Endothelial cell of umbilical vein (primary cell): ENCODE data around the gene CAMTA1.

Experiments
- JUN ChIP-seq: IDR thresholded peaks from 2 replicates; pipeline ENCODE4 v1.6.1; 2011; ENCODE audit warnings: borderline replicate concordance, low read depth; ENCODE audit not compliant: insufficient read length, insufficient read depth
- POLR2A ChIP-seq: IDR thresholded peaks from 2 replicates; pipeline ENCODE4 v1.6.1; 2012; ENCODE audit warnings: low read depth, mild to moderate bottlenecking, control low read depth, low read length
- POLR2AphosphoS5 ChIP-seq: IDR thresholded peaks from 2 replicates; pipeline ENCODE4 v1.6.1; 2012; ENCODE audit warnings: low read depth, mild to moderate bottlenecking, control low read depth, low read length, moderate library complexity; ENCODE audit not compliant: insufficient read depth
- TF ChIP-seq, protein P1 (sequence below), 2 donors: IDR thresholded peaks; 1 replicate in 1 of 2; 2 replicates in 1 of 2; pipeline ENCODE4 v1.5.1; 2011; ENCODE audit warnings: low read length in 2 of 2, mild to moderate bottlenecking in 2 of 2, moderate library complexity in 2 of 2, control low read depth in 1 of 2, inconsistent platforms in 1 of 2, low read depth in 1 of 2; ENCODE audit not compliant: insufficient read depth in 1 of 2; ENCODE audit errors: extremely low read depth in 1 of 2
- TF ChIP-seq, protein P2 (sequence below): IDR thresholded peaks from 2 replicates; pipeline ENCODE4 v1.6.1; 2011; ENCODE audit not compliant: insufficient read depth, insufficient read length

GRCh38 chr1:7781923-7782495 lies 996.8 kb downstream of the CAMTA1 start:
- TF ChIP-seq POLR2A (no peak), POLR2AphosphoS5 (no peak), JUN (no peak)
- TF ChIP-seq, protein P1, sequence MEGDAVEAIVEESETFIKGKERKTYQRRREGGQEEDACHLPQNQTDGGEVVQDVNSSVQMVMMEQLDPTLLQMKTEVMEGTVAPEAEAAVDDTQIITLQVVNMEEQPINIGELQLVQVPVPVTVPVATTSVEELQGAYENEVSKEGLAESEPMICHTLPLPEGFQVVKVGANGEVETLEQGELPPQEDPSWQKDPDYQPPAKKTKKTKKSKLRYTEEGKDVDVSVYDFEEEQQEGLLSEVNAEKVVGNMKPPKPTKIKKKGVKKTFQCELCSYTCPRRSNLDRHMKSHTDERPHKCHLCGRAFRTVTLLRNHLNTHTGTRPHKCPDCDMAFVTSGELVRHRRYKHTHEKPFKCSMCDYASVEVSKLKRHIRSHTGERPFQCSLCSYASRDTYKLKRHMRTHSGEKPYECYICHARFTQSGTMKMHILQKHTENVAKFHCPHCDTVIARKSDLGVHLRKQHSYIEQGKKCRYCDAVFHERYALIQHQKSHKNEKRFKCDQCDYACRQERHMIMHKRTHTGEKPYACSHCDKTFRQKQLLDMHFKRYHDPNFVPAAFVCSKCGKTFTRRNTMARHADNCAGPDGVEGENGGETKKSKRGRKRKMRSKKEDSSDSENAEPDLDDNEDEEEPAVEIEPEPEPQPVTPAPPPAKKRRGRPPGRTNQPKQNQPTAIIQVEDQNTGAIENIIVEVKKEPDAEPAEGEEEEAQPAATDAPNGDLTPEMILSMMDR (IDR thresholded peaks at IDR 0.05; ENCODE audit: extremely low read depth in 1 of 2, insufficient read depth in 1 of 2, low read depth in 1 of 2, low read length in 2 of 2): no peak
- TF ChIP-seq, protein P2, sequence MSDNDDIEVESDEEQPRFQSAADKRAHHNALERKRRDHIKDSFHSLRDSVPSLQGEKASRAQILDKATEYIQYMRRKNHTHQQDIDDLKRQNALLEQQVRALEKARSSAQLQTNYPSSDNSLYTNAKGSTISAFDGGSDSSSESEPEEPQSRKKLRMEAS: no peak
